NCI-H2227 (cell line): ENCODE results near the gene UGT2B15.
"Not testable (repeated sequence)": the region's sequence is repeated elsewhere in the genome, so short reads cannot be mapped to it uniquely, and the experiment has no call there.

Experiments
- DNase-seq: peaks from one replicate; lab custom pipeline; 2025; ENCODE audit not compliant: unreplicated experiment; lab: John Stamatoyannopoulos, UW

The UGT2B15 gene

DNA sequence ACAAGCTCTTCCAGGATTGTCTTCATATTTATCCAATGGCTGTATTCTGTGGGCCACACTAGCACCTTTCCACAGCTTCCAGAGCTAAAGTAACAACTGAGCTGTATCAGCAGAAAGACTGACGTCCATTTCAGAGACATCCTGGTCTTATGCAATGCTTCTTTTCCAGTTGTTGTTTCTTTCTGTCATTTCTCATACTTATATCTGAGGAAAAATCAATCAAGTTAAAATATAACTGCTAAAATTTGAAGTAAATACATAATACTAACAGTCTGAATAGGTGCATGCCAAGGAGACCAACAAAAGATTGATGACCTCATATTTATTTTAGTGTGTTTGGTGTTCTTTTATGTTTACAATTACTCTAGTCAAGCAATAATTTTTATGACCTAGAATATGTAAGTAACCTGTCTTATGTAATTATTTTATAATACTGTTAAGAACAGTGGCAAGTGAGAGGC, at the start of gene UGT2B15:
UGT2B15 (minus strand) TSS at position 174 of the 461 bp plus-strand sequence; CDS start at position 140, 34 bp downstream.
- not testable (repeated sequence) for DNase-seq

GRCh38 chr4:68719075-68719473, 48.6 kb upstream of the UGT2B15 start:
- DNase-seq: no peak

DNA sequence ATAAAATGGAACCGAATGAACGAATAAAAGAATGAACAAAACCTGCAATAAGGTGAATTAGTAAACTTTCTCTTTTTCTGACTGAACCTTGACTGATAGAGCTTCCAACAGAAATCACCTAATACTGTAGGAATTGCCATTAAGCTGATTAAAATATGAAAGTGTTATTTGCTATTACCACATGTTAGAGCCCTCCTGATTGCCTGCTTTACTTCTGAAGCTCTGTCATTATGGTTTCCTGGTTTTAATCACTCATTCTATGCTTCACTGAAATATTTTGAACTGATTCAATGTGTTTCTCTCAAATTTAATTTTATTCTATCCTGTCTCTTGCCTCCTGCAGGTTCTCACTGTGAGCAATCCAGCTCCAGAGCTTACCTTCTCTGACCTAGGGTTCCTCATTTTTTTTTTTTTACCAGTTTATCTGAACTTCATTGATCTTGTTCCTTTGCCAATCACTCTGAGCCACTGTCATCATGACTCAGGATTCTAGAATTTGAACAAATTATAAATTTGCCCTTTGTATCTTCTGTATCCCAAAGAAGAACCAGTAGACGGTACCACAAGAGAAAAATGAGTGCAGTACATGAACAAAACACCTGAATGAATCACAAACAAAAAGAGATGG, 48.1 kb upstream of the UGT2B15 start:
- no peak for DNase-seq

- no peak for DNase-seq
These were observed 47.5 kb upstream of the UGT2B15 start for GRCh38 chr4:68717999-68718398.

DNA sequence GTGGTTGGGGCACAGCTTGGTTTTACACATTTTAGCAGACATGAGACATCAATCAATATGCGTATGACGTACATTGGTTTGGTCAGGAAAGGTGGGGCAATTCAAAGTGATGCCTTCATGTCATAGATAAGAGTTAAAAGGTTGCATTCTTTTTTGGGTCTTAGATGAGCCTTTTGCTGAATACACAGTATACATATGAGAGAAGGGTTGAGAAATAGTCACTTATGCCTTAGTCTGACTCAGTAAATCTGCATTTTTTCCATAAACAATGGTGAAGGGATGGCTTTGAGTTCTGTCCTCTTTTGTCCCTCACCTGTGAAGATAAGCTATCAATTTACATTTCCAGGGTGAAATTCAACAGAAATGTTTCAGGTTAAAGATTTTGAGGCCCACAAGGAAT, 43.9 kb upstream of the UGT2B15 start:
- DNase-seq: no peak

DNA sequence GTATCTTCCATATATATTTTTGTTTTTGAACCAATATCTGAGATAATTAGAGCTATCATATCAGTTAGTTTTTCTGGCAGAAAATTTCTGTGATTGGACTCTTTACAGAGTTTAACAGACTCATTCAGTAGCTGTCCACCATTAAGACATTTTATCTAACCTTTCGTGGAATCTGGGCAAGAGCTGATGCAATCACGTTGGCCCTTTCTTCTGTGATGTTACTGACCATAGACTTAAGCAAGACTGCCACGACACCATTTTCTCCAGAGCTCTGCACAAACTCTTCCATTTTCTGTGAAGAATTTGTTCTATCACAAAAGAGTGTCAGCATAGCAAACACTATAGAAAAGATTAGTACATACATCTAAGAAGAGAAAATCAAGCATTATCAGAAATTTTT, 41.8 kb upstream of the UGT2B15 start:
- no peak for DNase-seq

DNA sequence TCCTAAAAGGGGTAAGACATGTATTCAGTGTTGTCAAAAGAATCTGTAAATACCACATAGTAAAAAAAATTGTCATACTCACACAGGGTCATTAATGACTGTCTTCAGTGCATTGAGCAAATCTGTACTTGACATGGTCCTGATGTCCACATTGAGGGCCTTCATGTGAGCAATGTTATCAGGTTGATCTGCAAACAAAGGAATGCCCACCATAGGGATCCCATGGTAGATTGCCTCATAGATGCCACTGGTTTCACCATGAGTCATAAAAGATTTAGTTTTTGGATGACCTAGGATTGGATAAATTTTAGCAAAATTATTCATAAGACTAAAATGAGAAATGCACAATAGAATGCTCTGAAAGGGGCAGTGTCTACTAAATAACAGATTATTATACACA, 38.1 kb upstream of the UGT2B15 start:
- no peak for DNase-seq

- not testable (repeated sequence) for DNase-seq
These were observed 32.7 kb upstream of the UGT2B15 start for GRCh38 chr4:68703168-68703567.

- DNase-seq: no peak
These were observed 29.7 kb upstream of the UGT2B15 start for GRCh38 chr4:68700152-68700551.

DNA sequence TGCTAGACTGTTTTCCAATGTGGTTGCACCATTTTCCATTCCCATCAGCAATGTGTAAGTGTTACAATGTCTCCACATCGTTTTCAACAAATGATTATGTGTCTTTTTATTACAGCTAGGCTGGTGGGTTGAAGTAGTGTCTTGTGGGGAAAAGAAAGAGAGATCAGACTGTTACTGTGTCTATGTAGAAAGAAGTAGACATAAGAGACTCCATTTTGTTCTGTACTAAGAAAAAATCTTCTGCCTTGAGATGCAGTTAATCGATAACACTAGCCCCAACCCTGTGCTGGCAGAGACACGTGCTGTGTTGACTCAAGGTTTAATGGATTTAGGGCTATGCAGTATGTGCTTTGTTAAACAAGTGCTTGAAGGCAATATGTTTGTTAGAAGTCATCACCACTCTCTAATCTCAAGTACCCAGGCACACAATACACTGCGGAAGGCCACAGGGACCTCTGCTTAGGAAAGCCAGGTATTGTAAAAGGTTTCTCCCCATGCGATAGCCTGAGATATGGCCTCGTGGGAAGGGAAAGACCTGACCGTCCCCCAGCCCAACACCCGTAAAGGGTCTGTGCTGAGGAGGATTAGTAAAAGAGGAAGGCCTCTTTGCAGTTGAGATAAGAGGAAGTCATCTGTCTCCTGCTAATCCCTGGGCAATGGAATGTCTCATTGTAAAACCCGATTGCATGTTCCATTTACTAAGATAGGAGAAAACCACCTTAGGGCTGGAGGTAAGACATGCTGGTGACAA, 23.0 kb upstream of the UGT2B15 start:
- DNase-seq: no peak

- no peak for DNase-seq
These were observed 20.7 kb upstream of the UGT2B15 start for GRCh38 chr4:68691186-68691585.

- DNase-seq: no peak
These were observed 12.6 kb upstream of the UGT2B15 start for GRCh38 chr4:68683034-68683433.

- DNase-seq: peak; percentile 1
These were observed 10.8 kb upstream of the UGT2B15 start for GRCh38 chr4:68681298-68681697.

- DNase-seq: no peak
These were observed 2.7 kb upstream of the UGT2B15 start for GRCh38 chr4:68673143-68673542.

DNA sequence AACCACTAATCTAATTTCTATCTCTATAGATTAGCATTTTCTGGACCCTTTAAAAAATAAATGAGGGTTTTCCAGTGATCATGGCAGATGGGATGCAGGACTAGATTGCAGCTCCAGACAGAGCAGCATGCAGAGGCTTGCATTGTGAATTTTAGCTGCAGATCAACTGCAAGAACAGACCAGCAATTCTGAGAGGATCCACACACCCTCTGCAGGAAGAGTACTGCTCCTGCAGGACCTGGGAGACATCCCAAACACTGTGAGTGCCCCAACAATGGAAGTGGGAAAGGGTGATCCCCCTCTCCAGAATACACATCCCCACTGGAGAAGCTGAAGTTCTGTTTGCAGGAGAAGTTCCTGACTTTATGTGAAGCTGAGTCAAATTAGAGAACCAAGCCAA, 765 bp upstream of the UGT2B15 start:
- not testable (repeated sequence) for DNase-seq

- DNase-seq: not testable (repeated sequence)
These were observed 1.8 kb downstream of the UGT2B15 start for GRCh38 chr4:68668537-68669163.

GRCh38 chr4:68667551-68667950, 2.9 kb downstream of the UGT2B15 start:
- DNase-seq: not testable (repeated sequence)

DNA sequence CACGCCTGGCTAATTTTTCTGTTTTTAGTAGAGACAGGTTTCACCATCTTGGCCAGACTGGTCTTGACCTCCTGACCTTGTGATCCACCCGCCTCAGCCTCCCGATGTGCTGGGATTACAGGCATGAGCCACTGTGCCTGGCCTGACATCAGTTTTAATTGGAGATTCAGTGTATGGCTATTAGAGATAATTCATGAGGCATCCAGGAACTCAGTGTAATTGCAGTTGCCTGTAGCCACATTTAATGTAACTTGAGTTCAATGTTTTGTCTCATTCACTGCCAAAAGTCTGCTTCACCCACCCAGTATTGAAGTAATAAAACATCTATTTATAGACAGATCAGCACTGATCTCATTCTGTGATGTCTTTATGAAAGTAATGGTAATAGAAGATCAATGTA, 5.7 kb downstream of the UGT2B15 start:
- not testable (repeated sequence) for DNase-seq

DNA sequence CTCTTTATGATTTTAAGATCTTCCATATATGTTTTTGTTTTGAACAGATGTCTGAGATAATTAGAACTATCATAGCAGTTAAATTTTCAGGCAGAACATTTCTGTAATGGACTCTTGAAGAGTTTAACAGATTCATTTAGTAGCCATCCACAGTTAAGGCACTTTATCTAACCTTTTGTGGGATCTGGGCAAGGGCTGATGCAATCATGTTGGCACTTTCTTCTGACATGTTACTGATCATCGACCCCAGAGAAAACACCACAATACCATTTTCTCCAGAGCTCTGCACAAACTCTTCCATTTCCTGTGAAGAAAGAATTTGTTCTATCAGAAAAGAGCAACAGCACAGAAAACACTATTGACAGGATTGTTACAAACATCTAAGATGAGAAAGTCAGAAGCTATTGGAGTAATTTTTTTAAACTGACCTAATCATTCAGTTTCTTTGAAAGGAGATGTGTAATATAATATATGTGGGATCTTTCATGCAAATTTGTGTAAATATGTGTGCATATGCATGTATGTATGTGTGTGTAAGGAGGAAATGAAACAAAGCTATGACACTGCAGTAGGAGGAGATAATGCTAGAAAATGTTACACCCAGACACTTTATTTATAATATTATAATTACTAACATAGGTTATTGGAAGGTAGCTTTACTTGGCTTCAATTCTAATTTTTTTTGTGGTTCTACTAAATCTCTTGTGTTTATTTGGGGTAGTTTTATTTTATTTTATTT, 7.4 kb downstream of the UGT2B15 start:
- not testable (repeated sequence) for DNase-seq

DNA sequence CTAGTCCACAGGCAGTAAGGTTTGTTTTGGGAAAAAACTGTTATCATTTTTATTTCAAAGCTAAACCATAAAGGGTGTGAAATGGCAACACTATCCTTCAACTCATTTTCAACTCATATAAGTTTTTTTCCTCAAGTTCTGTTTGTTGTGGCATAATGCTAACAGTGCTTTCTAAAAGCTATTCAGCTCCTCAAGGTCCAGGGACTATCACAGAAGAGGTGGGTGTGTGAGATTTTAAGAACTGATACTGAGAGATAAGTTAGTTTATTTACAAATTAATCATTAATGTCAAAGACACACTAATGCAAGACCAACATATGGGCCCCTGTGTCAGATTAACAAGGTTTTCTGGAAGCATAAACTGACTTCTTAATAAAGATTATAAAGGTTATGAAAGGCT, 11.8 kb downstream of the UGT2B15 start:
- no peak for DNase-seq

DNA sequence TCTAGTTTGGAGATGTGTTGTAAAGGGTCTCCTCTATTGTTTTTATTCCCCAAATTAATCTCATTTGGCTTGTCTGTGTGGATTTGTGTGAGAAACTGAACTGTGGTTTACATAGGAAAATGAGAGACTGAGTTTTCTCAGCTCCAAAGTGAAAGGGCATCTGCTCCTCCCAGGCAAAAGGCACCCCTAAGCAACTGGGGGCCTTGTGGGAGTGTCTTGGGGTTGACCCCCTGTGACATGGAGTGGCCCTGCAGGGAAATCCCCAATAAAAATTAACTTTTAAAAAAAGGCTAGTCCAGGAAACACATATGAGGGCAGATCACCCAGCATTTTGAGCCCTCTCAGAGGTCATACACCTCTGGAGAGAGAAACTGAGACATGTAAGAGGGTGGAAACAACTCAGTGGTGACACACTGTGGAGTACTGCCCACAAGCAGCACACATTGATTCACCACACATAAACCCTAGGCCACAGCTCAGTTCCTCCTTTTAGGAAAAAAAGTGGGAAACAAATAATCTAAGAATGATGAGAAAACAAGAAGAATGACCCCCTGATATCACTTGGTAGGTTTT, 13.3 kb downstream of the UGT2B15 start:
- DNase-seq: not testable (repeated sequence)
